ENCODE results near the gene FMNL2. TPM values are rescaled to one million over a fixed set of nuclear protein-coding genes. Genes with fewer than 3 reads are reported as not detected.

Gene FMNL2
- total RNA-seq, 1 donor from 2014 or later = 5.5 TPM

DNA sequence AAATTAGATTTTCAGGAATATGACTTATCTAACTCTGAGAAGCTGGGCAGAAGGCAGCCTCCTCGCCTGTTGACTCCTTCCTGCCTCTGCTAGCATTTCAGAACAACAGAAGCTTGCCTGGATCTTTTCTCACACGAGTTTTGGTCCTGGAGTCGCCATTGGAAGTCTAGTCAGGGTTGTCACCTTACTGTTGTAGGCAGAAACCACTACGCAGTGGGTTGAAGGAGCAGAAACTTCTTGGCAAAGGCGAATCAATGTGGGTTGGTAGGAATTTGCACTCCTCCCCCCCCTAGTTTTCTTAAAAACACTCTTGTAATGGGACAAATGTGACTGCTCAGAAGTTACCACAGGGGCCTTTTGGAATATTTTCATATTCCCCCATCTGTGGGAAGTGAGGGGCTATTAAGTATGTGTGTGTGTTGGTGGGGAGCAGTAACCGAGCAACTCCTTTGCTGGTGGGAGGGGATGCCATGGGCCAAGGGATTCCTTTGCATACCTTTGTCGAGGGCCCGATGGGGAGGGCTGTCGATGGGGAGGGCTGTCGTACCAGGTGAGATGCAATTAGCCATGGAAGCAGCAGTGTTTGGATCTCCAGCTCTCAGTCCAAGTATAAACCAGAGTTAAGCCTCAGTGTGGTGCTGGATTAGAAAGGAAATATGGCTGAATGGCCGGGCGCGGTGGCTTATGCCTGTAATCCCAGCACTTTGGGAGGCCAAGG is 117.4 kb downstream of the FMNL2 start:
- no peak for DNase-seq
- Histone ChIP-seq H3K27me3 (ENCODE audit: low read depth) (no peaks in the 10 kb centered on the region), H3K4me1 (peaks cover 16% of the 10 kb centered on the region), H3K27ac (replicated peaks) (no peak overlapping the region), H3K36me3 (no peaks in the 10 kb centered on the region), H3K9me3 (replicated peaks) (no peaks in the 10 kb centered on the region), H3K4me3 (no peak overlapping the region)
- no peak for TF ChIP-seq CTCF (IDR thresholded peaks at IDR 0.05; ENCODE audit: borderline replicate concordance)
- intact Hi-C loops (cut with micrococcal nuclease) = no loop called here

GRCh38 chr2:152453129-152453911 is 118.3 kb downstream of the FMNL2 start:
- no peak for DNase-seq
- Histone ChIP-seq H3K4me1 (peaks cover 13% of the 10 kb centered on the region), H3K36me3 (no peaks in the 10 kb centered on the region), H3K27me3 (ENCODE audit: low read depth) (no peaks in the 10 kb centered on the region), H3K4me3 (no peak overlapping the region), H3K9me3 (replicated peaks) (no peaks in the 10 kb centered on the region), H3K27ac (replicated peaks) (no peak overlapping the region)
- TF ChIP-seq CTCF (IDR thresholded peaks at IDR 0.05; ENCODE audit: borderline replicate concordance) = no peak
- intact Hi-C loops (cut with micrococcal nuclease) = no loop called here

GRCh38 chr2:152454371-152454770 is 119.4 kb downstream of the FMNL2 start:
- Histone ChIP-seq H3K9me3 (replicated peaks) (no peaks in the 10 kb centered on the region), H3K36me3 (no peaks in the 10 kb centered on the region), H3K4me3 (no peak overlapping the region), H3K4me1 (peaks cover 2% of the 10 kb centered on the region), H3K27ac (replicated peaks) (no peak overlapping the region), H3K27me3 (ENCODE audit: low read depth) (no peaks in the 10 kb centered on the region)
- intact Hi-C loops (cut with micrococcal nuclease) = no loop called here
- TF ChIP-seq CTCF (IDR thresholded peaks at IDR 0.05; ENCODE audit: borderline replicate concordance) = no peak
- DNase-seq = no peak

DNA sequence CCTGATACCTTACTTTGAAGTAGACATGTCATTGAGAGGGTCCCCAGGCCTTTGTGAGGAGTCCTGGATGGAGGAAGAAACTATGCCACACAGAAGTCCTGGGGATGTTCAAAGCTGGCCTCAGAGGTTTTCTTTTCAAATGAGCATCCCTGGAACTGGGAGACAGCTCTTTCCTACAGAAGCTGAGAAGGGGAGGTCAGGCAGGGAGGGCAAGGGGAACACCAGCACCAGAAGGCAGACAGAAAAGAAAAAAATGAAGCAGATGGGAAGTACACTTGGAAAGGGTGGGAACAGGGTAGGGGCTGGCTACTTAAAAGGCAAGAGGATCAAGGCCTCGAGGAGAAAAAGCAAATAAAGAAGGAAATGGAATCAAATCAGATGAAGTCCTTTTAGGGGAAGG is 120.0 kb downstream of the FMNL2 start:
- no peaks in the 10 kb centered on the region for H3K9me3 ChIP-seq (replicated peaks)
- H3K36me3 ChIP-seq = no peaks in the 10 kb centered on the region
- H3K27me3 ChIP-seq (ENCODE audit: low read depth) = no peaks in the 10 kb centered on the region
- intact Hi-C loops (cut with micrococcal nuclease) = no loop called here
- H3K27ac ChIP-seq (replicated peaks) = no peak overlapping the region
- no peaks in the 10 kb centered on the region for H3K4me1 ChIP-seq
- no peak overlapping the region for H3K4me3 ChIP-seq
- no peak for DNase-seq
- no peak for TF ChIP-seq CTCF (IDR thresholded peaks at IDR 0.05; ENCODE audit: borderline replicate concordance)

- Histone ChIP-seq H3K27ac (replicated peaks) (no peak overlapping the region), H3K9me3 (replicated peaks) (no peaks in the 10 kb centered on the region), H3K4me1 (no peaks in the 10 kb centered on the region), H3K4me3 (no peak overlapping the region), H3K27me3 (ENCODE audit: low read depth) (no peaks in the 10 kb centered on the region), H3K36me3 (no peaks in the 10 kb centered on the region)
- intact Hi-C loops (cut with micrococcal nuclease) = no loop called here
- no peak for TF ChIP-seq CTCF (IDR thresholded peaks at IDR 0.05; ENCODE audit: borderline replicate concordance)
- no peak for DNase-seq
Measured at GRCh38 chr2:152455738-152456137, 120.8 kb downstream of the FMNL2 start.
